Kidney epithelial cell (primary cell): Measurements from ENCODE around the gene GLIPR1L2. TPM values are rescaled to one million over a fixed set of nuclear protein-coding genes. Genes with fewer than 3 reads are reported as not detected.
"Not testable (repeated sequence)": the region's sequence is repeated elsewhere in the genome, so short reads cannot be mapped to it uniquely, and the experiment has no call there.

Source experiments
- DNase-seq: peaks from one replicate; pipeline ENCODE4 v3.0.0-alpha.2; 2010; ENCODE audit warnings: low read depth
- H3K27me3 ChIP-seq: 2 replicates; pipeline ENCODE4 v1.6.0; 2011; ENCODE audit warnings: low read length; ENCODE audit not compliant: control insufficient read depth, insufficient read depth
- H3K36me3 ChIP-seq: 2 replicates; pipeline ENCODE4 v1.5.1; 2011; ENCODE audit warnings: low read length; ENCODE audit not compliant: control insufficient read depth, insufficient read depth
- H3K4me3 ChIP-seq: 2 replicates; pipeline ENCODE4 v1.5.1; 2011; ENCODE audit warnings: low read depth, mild to moderate bottlenecking, control low read depth, low read length
- total RNA-seq: library from RNA; depleted of rRNA; stranded (reverse); fragments of >200 nt; gene quantifications from 2 replicates; pipeline ENCODE4 v1.2.3, GENCODE V29; 2015
- TF ChIP-seq, protein P1 (sequence below): IDR thresholded peaks from 2 replicates; pipeline ENCODE4 v1.5.1; 2011; ENCODE audit warnings: mild to moderate bottlenecking, moderate library complexity, low read length, control low read depth, inconsistent platforms; ENCODE audit not compliant: insufficient read depth, poor library complexity, severe bottlenecking

GLIPR1L2 gene
- total RNA-seq, 1 donor from 2014 or later, result 0.29 TPM

DNA sequence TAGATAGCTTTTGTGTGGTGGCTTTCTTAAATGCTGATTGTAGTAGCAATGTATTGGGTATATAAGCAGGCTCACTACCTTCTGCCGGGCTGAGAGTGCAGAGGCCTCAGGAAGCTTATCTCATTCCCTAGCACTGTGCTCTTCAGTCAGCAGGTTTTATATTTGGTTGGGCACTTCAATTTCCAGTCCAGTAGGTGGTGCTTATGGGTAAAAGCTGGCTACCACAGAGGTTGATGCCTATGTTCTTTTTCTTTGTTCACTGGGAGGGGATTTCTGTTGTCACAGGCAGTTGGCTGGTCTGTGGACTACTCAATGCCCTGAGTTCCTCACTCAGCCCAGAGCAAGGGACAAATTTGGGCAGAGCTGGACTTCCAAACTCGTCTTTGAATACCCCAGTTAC lies 46.7 kb downstream of the GLIPR1L2 start:
- no peak for DNase-seq
- no peaks in the 10 kb centered on the region for H3K36me3 ChIP-seq
- TF ChIP-seq, protein P1, sequence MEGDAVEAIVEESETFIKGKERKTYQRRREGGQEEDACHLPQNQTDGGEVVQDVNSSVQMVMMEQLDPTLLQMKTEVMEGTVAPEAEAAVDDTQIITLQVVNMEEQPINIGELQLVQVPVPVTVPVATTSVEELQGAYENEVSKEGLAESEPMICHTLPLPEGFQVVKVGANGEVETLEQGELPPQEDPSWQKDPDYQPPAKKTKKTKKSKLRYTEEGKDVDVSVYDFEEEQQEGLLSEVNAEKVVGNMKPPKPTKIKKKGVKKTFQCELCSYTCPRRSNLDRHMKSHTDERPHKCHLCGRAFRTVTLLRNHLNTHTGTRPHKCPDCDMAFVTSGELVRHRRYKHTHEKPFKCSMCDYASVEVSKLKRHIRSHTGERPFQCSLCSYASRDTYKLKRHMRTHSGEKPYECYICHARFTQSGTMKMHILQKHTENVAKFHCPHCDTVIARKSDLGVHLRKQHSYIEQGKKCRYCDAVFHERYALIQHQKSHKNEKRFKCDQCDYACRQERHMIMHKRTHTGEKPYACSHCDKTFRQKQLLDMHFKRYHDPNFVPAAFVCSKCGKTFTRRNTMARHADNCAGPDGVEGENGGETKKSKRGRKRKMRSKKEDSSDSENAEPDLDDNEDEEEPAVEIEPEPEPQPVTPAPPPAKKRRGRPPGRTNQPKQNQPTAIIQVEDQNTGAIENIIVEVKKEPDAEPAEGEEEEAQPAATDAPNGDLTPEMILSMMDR, result peak; percentile 9
- no peaks in the 10 kb centered on the region for H3K27me3 ChIP-seq
- no peak overlapping the region for H3K4me3 ChIP-seq

DNA sequence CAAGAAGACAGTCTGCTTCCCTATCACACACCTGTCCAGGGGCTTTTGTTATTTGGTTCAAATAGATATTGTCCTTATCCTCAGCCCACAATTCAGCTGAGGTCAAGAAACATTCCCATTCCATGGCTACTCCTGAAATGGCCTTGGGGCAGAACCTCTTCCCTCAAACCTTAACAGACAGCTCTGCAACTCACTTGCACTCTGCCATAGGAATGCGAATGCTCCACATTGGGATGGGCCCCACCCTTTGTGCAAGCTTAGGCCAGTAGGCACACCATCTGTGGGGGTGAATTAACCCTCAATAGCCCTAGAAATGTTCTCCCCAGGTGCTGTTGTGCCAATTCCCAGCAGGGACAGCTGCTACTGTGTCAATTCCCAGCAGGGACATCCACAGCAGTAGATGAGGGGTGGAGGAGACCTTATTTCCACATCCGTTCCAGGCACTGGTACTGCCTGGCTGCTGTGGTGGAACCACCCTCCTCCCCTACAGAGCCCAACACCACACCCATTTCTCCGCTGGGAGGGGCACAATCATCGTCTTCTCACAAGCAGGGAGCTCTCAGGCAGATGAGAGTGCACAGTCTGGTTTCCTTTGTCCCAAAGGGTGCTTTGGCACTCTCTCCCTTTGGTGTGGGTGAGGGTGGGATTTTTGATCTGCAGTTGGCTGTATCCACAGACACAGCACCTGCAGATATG lies 47.3 kb downstream of the GLIPR1L2 start:
- DNase-seq, result no peak
- no peak overlapping the region for H3K4me3 ChIP-seq

DNA sequence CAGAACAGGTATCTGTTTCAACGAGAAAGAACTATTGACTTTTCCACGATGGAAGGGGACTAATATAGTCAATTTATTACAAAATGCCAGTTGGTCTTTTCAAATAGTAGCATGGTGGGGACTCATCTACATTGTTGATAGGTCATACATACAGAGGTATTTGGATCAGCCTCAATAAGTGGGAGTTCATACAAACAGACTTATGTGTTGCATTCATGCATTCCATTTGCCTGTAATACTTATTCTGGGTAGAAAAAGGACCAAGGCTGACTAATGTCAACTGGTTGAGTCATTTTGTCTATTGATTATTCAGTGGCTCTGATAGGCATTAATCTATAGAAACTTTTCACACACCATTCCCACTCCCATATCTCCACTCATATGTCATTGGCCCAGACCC lies 48.2 kb downstream of the GLIPR1L2 start:
- Histone ChIP-seq H3K4me3 (no peak overlapping the region), H3K36me3 (no peaks in the 10 kb centered on the region), H3K27me3 (no peaks in the 10 kb centered on the region)
- no peak for DNase-seq
- TF ChIP-seq, protein P1, result no peak

More for the DNA sequence above, 47.3 kb downstream of the GLIPR1L2 start:
- no peaks in the 10 kb centered on the region for H3K36me3 ChIP-seq
- TF ChIP-seq, protein P1, result no peak
- no peaks in the 10 kb centered on the region for H3K27me3 ChIP-seq

DNA sequence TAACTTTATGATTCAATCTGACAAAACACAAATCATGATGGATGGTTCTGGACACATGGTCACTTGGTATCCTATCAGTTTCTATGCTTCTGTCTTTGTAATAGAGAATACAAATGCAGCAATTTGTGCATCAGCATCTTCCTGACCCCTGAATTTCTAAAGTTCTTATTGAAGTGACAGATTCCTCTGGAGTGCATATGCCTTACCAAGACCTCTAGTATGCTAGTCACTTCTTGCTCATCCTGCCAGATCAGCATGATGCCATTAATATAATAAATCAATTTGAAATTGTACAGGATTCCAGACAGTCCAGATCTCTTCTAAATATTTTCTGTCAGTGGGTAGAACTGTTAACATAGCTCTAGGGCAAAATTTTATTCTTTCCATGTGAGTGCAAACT lies 49.0 kb downstream of the GLIPR1L2 start:
- Histone ChIP-seq H3K4me3 (no peak overlapping the region), H3K36me3 (no peaks in the 10 kb centered on the region), H3K27me3 (no peaks in the 10 kb centered on the region)
- no peak for DNase-seq
- TF ChIP-seq, protein P1, result no peak

DNA sequence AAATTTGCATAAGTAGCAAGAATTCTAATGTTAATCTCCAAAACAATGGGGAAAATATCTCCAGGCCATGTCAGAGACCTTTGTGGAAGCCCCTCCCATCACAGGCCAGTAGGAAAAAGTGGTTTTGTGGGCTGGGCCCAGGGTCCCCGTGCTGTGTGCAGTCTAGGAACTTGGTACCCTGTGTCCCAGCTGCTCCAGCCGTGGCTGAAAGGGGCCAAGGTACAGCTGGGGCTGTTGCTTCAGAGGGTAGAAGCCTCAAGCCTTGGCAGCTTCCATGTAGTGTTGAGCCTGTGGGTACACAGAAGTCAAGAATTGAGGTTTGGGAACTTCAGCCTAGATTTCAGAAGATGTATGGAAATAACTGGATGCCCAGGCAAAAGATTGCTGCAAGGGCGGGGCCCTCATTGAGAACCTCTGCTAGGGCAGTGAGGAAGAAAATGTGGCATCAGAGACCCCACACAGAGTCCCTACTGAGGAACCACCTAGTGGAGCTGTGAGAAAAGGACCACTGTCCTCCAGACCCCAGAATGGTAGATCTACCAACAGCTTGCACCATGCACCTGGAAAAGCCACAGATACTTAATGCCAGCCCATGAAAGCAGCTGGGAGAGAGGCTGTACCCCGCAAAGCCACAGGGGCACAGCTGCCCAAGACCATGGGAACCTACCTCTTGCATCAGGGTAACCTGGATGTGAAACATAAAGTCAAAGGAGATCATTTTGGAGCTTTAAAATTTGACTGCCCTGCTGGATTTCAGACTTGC lies 51.0 kb downstream of the GLIPR1L2 start:
- H3K4me3 ChIP-seq, result not testable (repeated sequence)

DNA sequence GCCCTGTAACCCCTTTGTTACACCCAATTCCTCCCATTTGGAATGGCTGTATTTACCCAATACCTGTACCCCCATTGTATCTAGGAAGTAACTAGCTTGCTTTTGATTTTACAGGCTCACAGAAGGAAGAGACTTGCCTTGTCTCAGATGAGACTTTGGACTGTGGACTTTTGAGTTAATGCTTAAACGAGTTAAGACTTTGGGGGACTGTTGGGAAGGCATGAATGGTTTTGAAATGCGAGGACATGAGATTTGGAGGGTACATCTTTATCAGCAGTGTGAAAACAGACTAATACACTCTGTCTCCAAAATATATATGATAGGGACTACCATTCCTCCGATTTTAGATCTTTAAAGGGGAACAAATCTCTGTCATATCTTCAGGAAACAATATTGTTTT lies 51.6 kb downstream of the GLIPR1L2 start:
- H3K36me3 ChIP-seq, DNase-seq, H3K4me3 ChIP-seq, H3K27me3 ChIP-seq: not testable (repeated sequence)

More for the DNA sequence above, 51.0 kb downstream of the GLIPR1L2 start:
- not testable (repeated sequence) for DNase-seq, H3K36me3 ChIP-seq, H3K27me3 ChIP-seq
